Endothelial cell of umbilical vein (primary cell): ENCODE results near the gene ATN1.

Source experiments
- CTCF ChIP-seq, 2 donors: IDR thresholded peaks; 1 replicate in 1 of 2; 2 replicates in 1 of 2; pipeline ENCODE4 v1.5.1; 2011; ENCODE audit warnings: low read length in 2 of 2, mild to moderate bottlenecking in 2 of 2, moderate library complexity in 2 of 2, control low read depth in 1 of 2, inconsistent platforms in 1 of 2, low read depth in 1 of 2; ENCODE audit not compliant: insufficient read depth in 1 of 2; ENCODE audit errors: extremely low read depth in 1 of 2
- EZH2 ChIP-seq: IDR thresholded peaks from 2 replicates; pipeline ENCODE4 v1.6.1; 2012; ENCODE audit warnings: borderline replicate concordance, low read depth, mild to moderate bottlenecking, moderate library complexity, low read length, inconsistent platforms; ENCODE audit not compliant: severe bottlenecking
- JUN ChIP-seq: IDR thresholded peaks from 2 replicates; pipeline ENCODE4 v1.6.1; 2011; ENCODE audit warnings: borderline replicate concordance, low read depth; ENCODE audit not compliant: insufficient read length, insufficient read depth
- MAX ChIP-seq: IDR thresholded peaks from 2 replicates; pipeline ENCODE4 v1.6.1; 2011; ENCODE audit not compliant: insufficient read depth, insufficient read length
- POLR2A ChIP-seq: IDR thresholded peaks from 2 replicates; pipeline ENCODE4 v1.6.1; 2012; ENCODE audit warnings: low read depth, mild to moderate bottlenecking, control low read depth, low read length

DNA sequence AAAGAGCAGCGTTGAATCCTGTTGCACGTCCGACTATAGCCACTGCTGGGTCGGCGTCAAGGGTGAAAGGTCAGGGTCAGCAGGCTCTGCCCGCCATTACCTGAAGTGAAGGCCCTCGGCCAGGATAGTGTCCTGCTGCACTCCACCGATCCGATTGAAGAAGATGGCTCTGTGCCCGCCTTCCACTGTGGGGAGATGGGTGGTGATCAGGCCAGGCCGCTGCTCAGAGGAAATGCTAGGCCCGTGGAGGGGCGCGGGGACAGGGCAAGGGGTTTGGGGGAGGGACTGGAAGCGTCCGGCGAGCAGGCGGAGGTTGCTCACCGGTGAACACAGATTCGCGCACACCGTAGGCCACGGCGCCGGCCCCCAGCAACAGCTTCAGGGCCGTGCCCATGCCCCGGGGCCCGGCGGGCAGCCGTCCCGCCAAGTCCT lies 42.4 kb downstream of the ATN1 start:
- TF ChIP-seq POLR2A (no peak), CTCF (IDR thresholded peaks at IDR 0.05; ENCODE audit: extremely low read depth in 1 of 2, insufficient read depth in 1 of 2, low read depth in 1 of 2, low read length in 2 of 2) (no peak), JUN (no peak), EZH2 (no peak), MAX (no peak)
